MM.1S (cell line): ENCODE results near the gene WDR82.

Experiments
- EZH2 ChIP-seq: fragments of 300-600 bp; sonication (generic); optimal IDR thresholded peaks from 2 replicates; pipeline ENCODE3; 2017; ENCODE audit warnings: low read depth, mild to moderate bottlenecking, antibody characterized with exemption, low read length, mixed read lengths
- TF ChIP-seq, protein P1 (sequence below): fragments of 300-600 bp; sonication (generic); IDR thresholded peaks from 2 replicates; pipeline ENCODE4 v1.5.1; 2016; ENCODE audit warnings: antibody characterized with exemption, low read length, mixed read lengths

DNA sequence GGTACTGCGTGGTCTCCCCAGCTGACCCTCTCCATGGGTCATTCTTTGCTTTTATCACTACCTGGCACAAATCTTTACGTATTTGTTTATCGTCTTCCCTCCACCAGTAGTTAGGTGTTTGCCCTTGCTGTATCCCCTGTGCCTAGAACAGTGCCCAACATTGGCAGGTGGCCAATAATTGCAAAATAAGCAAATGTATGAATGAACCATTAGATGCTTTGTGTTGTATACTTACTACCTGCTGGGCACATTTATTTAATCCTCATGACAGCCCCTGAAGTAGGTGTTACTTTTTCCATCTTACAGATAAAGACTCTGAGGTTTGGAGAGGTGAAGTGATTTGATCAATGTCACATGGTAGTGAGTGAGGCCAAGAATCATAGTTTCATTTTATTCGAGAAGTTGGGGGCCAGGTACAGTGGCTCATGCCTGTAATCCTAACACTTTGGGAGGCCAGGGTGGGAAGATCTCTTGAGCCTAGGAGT is 37.5 kb downstream of the WDR82 start:
- TF ChIP-seq, protein P1, sequence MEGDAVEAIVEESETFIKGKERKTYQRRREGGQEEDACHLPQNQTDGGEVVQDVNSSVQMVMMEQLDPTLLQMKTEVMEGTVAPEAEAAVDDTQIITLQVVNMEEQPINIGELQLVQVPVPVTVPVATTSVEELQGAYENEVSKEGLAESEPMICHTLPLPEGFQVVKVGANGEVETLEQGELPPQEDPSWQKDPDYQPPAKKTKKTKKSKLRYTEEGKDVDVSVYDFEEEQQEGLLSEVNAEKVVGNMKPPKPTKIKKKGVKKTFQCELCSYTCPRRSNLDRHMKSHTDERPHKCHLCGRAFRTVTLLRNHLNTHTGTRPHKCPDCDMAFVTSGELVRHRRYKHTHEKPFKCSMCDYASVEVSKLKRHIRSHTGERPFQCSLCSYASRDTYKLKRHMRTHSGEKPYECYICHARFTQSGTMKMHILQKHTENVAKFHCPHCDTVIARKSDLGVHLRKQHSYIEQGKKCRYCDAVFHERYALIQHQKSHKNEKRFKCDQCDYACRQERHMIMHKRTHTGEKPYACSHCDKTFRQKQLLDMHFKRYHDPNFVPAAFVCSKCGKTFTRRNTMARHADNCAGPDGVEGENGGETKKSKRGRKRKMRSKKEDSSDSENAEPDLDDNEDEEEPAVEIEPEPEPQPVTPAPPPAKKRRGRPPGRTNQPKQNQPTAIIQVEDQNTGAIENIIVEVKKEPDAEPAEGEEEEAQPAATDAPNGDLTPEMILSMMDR, result no peak
- no peak for TF ChIP-seq EZH2
